ENCODE results near the gene PRRG2. TPM values are rescaled to one million over a fixed set of nuclear protein-coding genes. Genes with fewer than 3 reads are reported as not detected.
A peak's percentile ranks its signal among the peaks of the same experiment; 100 is the strongest.

PRRG2 gene
- total and polyA plus RNA-seq, 2 experiments from 2014 or later = 2.0 to 3.8 TPM

DNA sequence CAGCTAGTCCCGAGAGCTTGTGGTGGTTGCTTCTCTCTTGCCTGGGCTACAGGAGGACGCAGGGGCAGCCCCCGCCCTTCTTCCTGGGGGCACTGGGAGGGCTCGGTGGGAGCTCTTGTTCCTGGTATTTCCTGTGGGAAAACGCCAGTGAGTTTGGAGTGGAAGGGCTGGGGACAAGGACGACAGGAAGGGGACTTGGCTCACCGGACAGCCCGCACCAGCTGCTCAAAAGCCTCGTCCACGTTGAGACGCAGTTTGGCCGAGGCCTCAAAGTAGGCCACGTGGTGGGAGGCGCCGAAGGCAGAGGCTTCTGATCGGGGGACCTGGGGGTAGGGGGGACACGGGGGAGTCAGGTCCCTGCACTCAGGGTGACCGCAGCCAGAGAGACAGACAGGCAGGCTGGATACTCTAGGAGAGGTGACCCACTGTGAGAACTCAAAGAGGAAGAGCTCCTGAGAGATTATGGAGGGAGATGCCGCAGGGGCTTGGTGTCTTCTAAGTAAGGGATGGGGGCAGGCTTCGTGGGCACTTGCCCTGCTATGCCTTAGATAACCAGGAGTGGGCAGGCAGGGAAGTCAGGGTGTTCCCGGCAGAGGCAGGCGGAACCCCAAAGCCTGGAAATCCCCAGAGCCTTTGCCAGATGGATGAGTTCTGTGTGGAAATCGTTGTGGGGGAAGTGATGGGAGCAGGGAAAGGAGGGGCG, 54.6 kb downstream of the PRRG2 start:
- Histone ChIP-seq H3K27me3 (ENCODE audit: insufficient read depth) (peaks cover 11% of the 10 kb centered on the region; the same call in 1 of the 2 replicates), H3F3A (replicated peaks; ENCODE audit: low read depth) (peaks cover 23% of the 10 kb centered on the region), H4K20me1 (replicated peaks; ENCODE audit: insufficient read depth) (0 out of 2 replicates have a peak, but pooled peaks cover 2% of the 10 kb centered on the region), H3K4me2 (no peak overlapping the region), H3K9me2 (ENCODE audit: insufficient read depth) (no peaks in the 10 kb centered on the region), H3K79me2 (replicated peaks; ENCODE audit: insufficient read depth) (no peaks in the 10 kb centered on the region), H3K4me3 (no peak overlapping the region), H3K36me3 (ENCODE audit: insufficient read depth) (no peaks in the 10 kb centered on the region), H2AFZ (no peak overlapping the region), H3K27ac (ENCODE audit: low read depth) (no peak overlapping the region), H3K4me1 (ENCODE audit: insufficient read depth) (peaks cover 34% of the 10 kb centered on the region; the same call in 1 of the 2 replicates)
- no peak overlapping the region; the same call in 2 of the 3 replicates for H3K4me3 Mint-ChIP-seq
- DNase-seq (ENCODE audit: low spot score) (peak; percentile 38), ATAC-seq (no peak)
- H3K9me3 Mint-ChIP-seq = peaks cover 2% of the 10 kb centered on the region; the same call in 1 of the 3 replicates
- no peaks in the 10 kb centered on the region for H3K36me3 Mint-ChIP-seq (ENCODE audit: low read depth)
- peaks cover 46% of the 10 kb centered on the region for H3K4me1 Mint-ChIP-seq
- peaks cover 44% of the 10 kb centered on the region for H3K27me3 Mint-ChIP-seq (ENCODE audit: insufficient read depth, low read depth, poor library complexity)
- TF ChIP-seq NANOG (IDR thresholded peaks at IDR 0.05; ENCODE audit: borderline replicate concordance) (no peak), JUNB (IDR thresholded peaks at IDR 0.05; ENCODE audit: unreplicated experiment) (no peak), POLR2AphosphoS5 (IDR thresholded peaks at IDR 0.05; ENCODE audit: low read depth) (no peak), CREB1 (CRISPR knock-in tag; IDR thresholded peaks at IDR 0.05; ENCODE audit: low read depth) (no peak)
- TF ChIP-seq, protein P1, sequence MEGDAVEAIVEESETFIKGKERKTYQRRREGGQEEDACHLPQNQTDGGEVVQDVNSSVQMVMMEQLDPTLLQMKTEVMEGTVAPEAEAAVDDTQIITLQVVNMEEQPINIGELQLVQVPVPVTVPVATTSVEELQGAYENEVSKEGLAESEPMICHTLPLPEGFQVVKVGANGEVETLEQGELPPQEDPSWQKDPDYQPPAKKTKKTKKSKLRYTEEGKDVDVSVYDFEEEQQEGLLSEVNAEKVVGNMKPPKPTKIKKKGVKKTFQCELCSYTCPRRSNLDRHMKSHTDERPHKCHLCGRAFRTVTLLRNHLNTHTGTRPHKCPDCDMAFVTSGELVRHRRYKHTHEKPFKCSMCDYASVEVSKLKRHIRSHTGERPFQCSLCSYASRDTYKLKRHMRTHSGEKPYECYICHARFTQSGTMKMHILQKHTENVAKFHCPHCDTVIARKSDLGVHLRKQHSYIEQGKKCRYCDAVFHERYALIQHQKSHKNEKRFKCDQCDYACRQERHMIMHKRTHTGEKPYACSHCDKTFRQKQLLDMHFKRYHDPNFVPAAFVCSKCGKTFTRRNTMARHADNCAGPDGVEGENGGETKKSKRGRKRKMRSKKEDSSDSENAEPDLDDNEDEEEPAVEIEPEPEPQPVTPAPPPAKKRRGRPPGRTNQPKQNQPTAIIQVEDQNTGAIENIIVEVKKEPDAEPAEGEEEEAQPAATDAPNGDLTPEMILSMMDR (conservative IDR thresholded peaks at IDR 0.05; ENCODE audit: low read depth in 2 of 2) = 0 out of 4 replicates have a peak, but pooled peaks of 1 of the 2 experiments have one; percentile 3
- 0 out of 2 replicates have a peak overlapping the region, but pooled peaks have one; percentile 42 for H3K27ac Mint-ChIP-seq

DNA sequence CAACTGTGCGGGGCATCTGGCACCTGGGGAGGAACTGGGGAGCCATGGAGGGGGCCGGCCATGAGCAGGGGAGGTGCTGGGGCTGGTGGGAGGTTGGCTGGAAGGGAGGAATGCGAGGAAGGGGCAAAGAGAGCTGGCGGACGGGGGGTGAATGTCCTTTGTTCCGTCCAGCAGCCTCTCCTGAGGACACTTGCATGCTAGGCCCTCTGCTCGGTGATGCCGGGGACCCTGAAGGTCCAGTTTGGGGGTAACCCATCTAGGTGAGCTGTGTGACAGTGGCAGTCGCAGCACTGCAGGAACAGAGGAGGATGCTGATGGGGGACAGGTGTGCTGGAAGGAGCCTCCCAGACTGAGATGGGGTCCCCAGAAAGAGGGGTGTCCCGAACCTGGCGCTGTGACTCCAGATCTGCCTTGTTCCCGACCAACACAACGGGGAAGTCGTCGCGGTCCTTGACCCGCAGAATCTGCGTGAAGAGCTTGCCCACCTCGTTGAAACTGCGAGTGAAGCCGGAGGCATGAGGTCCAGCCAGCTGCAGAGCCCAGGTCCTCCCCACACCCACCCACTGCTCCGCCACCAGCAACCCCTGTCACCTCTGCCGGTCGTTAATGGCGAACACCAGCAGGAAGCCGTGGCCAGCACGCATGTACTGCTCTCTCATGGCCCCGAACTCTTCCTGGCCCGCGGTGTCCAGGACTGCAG, 55.3 kb downstream of the PRRG2 start:
- H3K27ac Mint-ChIP-seq = no peak overlapping the region
- H3K4me2 ChIP-seq = no peak overlapping the region
- DNase-seq (ENCODE audit: low spot score) = no peak

More for the DNA sequence above, 55.3 kb downstream of the PRRG2 start:
- TF ChIP-seq, protein P2, sequence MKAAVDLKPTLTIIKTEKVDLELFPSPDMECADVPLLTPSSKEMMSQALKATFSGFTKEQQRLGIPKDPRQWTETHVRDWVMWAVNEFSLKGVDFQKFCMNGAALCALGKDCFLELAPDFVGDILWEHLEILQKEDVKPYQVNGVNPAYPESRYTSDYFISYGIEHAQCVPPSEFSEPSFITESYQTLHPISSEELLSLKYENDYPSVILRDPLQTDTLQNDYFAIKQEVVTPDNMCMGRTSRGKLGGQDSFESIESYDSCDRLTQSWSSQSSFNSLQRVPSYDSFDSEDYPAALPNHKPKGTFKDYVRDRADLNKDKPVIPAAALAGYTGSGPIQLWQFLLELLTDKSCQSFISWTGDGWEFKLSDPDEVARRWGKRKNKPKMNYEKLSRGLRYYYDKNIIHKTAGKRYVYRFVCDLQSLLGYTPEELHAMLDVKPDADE (IDR thresholded peaks at IDR 0.05) = no peak
- no peak for TF ChIP-seq CREB1 (CRISPR knock-in tag; IDR thresholded peaks at IDR 0.05; ENCODE audit: low read depth)
- TF ChIP-seq ZNF331 (CRISPR knock-in tag; IDR thresholded peaks at IDR 0.05; ENCODE audit: low read depth) = no peak
- Histone ChIP-seq H3K9me2 (ENCODE audit: insufficient read depth) (no peaks in the 10 kb centered on the region), H3K79me2 (replicated peaks; ENCODE audit: insufficient read depth) (no peaks in the 10 kb centered on the region), H2AFZ (no peak overlapping the region), H3K36me3 (ENCODE audit: insufficient read depth) (no peaks in the 10 kb centered on the region), H3F3A (replicated peaks; ENCODE audit: low read depth) (peaks cover 25% of the 10 kb centered on the region), H3K4me1 (ENCODE audit: insufficient read depth) (peaks cover 34% of the 10 kb centered on the region), H3K4me3 (no peak overlapping the region), H3K27me3 (ENCODE audit: insufficient read depth) (peaks cover 11% of the 10 kb centered on the region; the same call in 1 of the 2 replicates), H4K20me1 (replicated peaks; ENCODE audit: insufficient read depth) (no peaks in the 10 kb centered on the region), H3K27ac (ENCODE audit: low read depth) (no peak overlapping the region)
- peaks cover 50% of the 10 kb centered on the region for H3K27me3 Mint-ChIP-seq (ENCODE audit: insufficient read depth, low read depth, poor library complexity)
- no peaks in the 10 kb centered on the region; the same call in 2 of the 3 replicates for H3K36me3 Mint-ChIP-seq (ENCODE audit: low read depth)
- H3K4me3 Mint-ChIP-seq = no peak overlapping the region; the same call in 2 of the 3 replicates
- peaks cover 45% of the 10 kb centered on the region for H3K4me1 Mint-ChIP-seq
- ATAC-seq = no peak
- peaks cover 2% of the 10 kb centered on the region; the same call in 1 of the 3 replicates for H3K9me3 Mint-ChIP-seq
